ENCODE measurements around the gene CLTB.

GRCh38 chr5:176412517-176413254 lies 3.7 kb downstream of the CLTB start:
- no peak for TF ChIP-seq REST (IDR thresholded peaks at IDR 0.05; ENCODE audit: unreplicated experiment)
- TF ChIP-seq CTCF (conservative IDR thresholded peaks at IDR 0.05; ENCODE audit: low read depth in 2 of 2): no peak
- no peak for TF ChIP-seq EZH2phosphoT487 (IDR thresholded peaks at IDR 0.05; ENCODE audit: unreplicated experiment)
- TF ChIP-seq, protein P1, sequence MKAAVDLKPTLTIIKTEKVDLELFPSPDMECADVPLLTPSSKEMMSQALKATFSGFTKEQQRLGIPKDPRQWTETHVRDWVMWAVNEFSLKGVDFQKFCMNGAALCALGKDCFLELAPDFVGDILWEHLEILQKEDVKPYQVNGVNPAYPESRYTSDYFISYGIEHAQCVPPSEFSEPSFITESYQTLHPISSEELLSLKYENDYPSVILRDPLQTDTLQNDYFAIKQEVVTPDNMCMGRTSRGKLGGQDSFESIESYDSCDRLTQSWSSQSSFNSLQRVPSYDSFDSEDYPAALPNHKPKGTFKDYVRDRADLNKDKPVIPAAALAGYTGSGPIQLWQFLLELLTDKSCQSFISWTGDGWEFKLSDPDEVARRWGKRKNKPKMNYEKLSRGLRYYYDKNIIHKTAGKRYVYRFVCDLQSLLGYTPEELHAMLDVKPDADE (IDR thresholded peaks at IDR 0.05): no peak
- no peak for TF ChIP-seq EZH2 (IDR thresholded peaks at IDR 0.05; ENCODE audit: low read depth, unreplicated experiment)
- TF ChIP-seq JUNB (IDR thresholded peaks at IDR 0.05; ENCODE audit: unreplicated experiment): no peak
- no peak for TF ChIP-seq POLR2AphosphoS5 (IDR thresholded peaks at IDR 0.05; ENCODE audit: low read depth)
